GM18511 (cell line): ENCODE data around the gene TRABD2B.
"Not testable (repeated sequence)": the region's sequence is repeated elsewhere in the genome, so short reads cannot be mapped to it uniquely, and the experiment has no call there.

Experiments used
- ATAC-seq: cut with Tn5 transposase; IDR thresholded peaks from one replicate; pipeline ENCODE4 v1.9.1; 2021; ENCODE audit warnings: mild to moderate bottlenecking, moderate library complexity; ENCODE audit not compliant: unreplicated experiment

The TRABD2B gene

GRCh38 chr1:47970882-47971281 lies 26.3 kb downstream of the TRABD2B start:
- no peak for ATAC-seq

- ATAC-seq: no peak
These were observed 27.7 kb downstream of the TRABD2B start for GRCh38 chr1:47969478-47969877.

GRCh38 chr1:47968556-47968888 lies 28.7 kb downstream of the TRABD2B start:
- no peak for ATAC-seq

GRCh38 chr1:47967864-47968555 lies 29.2 kb downstream of the TRABD2B start:
- ATAC-seq: no peak

- no peak for ATAC-seq
These were observed 31.4 kb downstream of the TRABD2B start for GRCh38 chr1:47965816-47966215.

GRCh38 chr1:47964636-47965035 lies 32.5 kb downstream of the TRABD2B start:
- no peak for ATAC-seq

GRCh38 chr1:47963568-47964358 lies 33.4 kb downstream of the TRABD2B start:
- no peak for ATAC-seq

GRCh38 chr1:47962750-47963492 lies 34.3 kb downstream of the TRABD2B start:
- no peak for ATAC-seq

GRCh38 chr1:47961835-47962234 lies 35.4 kb downstream of the TRABD2B start:
- not testable (repeated sequence) for ATAC-seq

GRCh38 chr1:47956491-47956890 lies 40.7 kb downstream of the TRABD2B start:
- ATAC-seq: not testable (repeated sequence)

GRCh38 chr1:47953661-47954060 lies 43.5 kb downstream of the TRABD2B start:
- ATAC-seq: no peak

- no peak for ATAC-seq
These were observed 45.5 kb downstream of the TRABD2B start for GRCh38 chr1:47951545-47952235.

GRCh38 chr1:47951026-47951425 lies 46.2 kb downstream of the TRABD2B start:
- no peak for ATAC-seq

- ATAC-seq: no peak
These were observed 46.7 kb downstream of the TRABD2B start for GRCh38 chr1:47950471-47950870.

- no peak for ATAC-seq
These were observed 49.1 kb downstream of the TRABD2B start for GRCh38 chr1:47948126-47948525.

GRCh38 chr1:47947531-47947930 lies 49.7 kb downstream of the TRABD2B start:
- ATAC-seq: no peak

GRCh38 chr1:47944561-47944960 lies 52.6 kb downstream of the TRABD2B start:
- ATAC-seq: no peak

- ATAC-seq: no peak
These were observed 55.0 kb downstream of the TRABD2B start for GRCh38 chr1:47942240-47942629.

- no peak for ATAC-seq
These were observed 55.5 kb downstream of the TRABD2B start for GRCh38 chr1:47941609-47942239.

GRCh38 chr1:47940779-47941178 lies 56.4 kb downstream of the TRABD2B start:
- ATAC-seq: no peak

- ATAC-seq: no peak
These were observed 56.9 kb downstream of the TRABD2B start for GRCh38 chr1:47940326-47940725.
